ENCODE data around the gene TCEANC2.
"Not testable (repeated sequence)": the region's sequence is repeated elsewhere in the genome, so short reads cannot be mapped to it uniquely, and the experiment has no call there.

The TCEANC2 gene

DNA sequence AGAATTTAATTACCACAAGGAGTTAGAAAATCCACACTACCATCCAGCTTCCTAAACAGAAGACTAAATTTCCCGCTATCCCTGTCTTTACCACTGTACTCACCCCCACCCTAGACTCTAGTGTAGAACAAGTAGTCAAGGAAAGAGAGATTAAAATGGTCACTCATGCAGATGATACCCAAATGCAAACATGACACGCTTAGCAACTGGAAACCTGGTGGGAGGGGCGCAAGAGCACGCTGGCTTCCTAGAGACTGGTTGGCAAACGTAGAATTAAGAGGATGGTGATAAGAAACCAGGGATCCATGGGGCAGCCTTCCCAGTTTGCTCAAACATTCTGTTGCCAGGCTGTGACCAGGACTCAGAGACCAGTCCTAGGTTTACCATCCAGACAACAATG is 25.6 kb upstream of the TCEANC2 start:
- DNase-seq (ENCODE audit: low read depth in 2 of 2) = no peak

DNA sequence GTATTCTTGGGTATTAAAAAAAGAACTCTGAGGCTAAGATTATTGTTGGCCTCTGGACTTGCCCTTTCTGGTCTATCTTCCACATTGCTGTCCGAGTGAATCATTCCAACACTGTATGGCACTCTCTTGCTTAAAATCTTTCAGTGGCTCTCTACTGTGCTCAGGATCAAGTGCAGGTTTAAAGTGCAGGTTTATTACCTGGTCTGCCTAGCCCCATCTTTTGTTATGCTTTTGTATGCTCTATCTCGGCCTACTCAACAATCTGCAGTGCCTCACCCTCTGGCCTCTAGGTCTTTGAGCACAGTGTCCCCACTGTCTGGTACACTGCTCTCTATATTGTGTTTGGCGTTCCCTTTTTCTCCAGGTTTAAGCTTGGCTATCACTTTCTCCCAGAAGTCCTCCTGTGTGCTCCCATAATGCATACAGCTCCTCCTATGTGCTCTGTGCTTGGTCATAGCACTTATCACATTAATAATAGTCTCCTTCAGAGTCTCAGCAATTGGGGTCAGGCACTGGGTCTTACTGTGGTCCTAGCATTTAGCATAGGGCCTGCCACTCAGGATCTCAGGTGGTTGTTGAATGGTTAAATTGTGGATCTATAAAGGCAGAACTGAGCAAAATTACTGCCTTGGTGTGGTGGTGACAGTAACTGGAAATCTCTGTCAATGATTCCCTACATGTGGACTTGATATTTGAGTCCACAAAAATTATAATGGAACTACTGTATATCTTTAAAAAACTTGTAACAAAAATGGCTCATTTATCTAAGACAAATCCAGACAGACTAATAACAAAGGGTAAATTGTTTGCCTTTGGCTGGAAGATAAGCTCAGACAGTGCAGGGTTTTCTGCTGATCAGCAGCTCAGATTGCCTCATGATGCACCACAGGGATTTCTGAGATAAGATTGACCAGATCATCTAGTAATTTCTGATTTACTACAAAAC is 24.8 kb upstream of the TCEANC2 start:
- no peak for DNase-seq (ENCODE audit: low read depth in 2 of 2)

DNA sequence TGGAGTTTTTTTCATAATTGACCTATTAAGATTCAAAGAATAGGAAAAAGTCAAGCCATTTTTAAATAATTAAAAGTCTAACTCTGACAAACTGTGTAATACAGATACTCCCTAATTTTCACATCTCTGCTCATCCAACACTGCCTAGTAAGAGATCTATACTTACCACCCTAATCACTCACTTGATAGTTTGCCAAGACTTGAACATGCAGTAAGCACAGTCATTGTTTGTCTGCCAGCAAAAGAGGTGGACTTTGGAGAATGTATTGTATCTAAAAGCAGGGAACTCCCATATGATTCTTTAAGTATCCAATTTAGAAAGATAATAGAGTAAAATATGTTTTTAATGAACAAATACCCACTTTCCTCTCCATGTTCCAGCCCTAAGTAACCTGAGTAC is 15.9 kb upstream of the TCEANC2 start:
- no peak for DNase-seq (ENCODE audit: low read depth in 2 of 2)

DNA sequence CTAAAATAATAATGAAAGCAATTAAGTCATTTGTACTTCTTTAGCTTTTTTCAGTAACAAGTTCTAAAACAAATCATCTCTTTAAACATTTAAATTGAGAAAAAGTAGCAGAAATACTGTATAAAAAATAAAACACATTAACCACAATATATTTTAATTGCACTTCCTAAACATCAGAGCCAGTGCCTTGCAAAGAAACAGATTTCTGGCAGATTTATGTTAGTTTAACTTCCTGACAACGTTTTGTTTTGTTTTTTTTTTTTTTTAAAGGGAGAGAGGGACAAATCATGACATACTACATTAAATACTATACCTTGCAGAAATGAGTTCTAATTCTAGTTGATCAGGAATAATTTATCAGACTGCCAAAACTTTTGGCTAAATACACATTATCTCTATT is 11.6 kb upstream of the TCEANC2 start:
- DNase-seq (ENCODE audit: low read depth in 2 of 2) = no peak

GRCh38 chr1:54045496-54045895 is 7.9 kb upstream of the TCEANC2 start:
- DNase-seq (ENCODE audit: low read depth in 2 of 2) = no peak

- DNase-seq (ENCODE audit: low read depth in 2 of 2) = no peak
Measured at GRCh38 chr1:54046671-54047383, 6.6 kb upstream of the TCEANC2 start.

GRCh38 chr1:54047384-54048305 is 5.8 kb upstream of the TCEANC2 start:
- DNase-seq (ENCODE audit: low read depth in 2 of 2) = no peak

DNA sequence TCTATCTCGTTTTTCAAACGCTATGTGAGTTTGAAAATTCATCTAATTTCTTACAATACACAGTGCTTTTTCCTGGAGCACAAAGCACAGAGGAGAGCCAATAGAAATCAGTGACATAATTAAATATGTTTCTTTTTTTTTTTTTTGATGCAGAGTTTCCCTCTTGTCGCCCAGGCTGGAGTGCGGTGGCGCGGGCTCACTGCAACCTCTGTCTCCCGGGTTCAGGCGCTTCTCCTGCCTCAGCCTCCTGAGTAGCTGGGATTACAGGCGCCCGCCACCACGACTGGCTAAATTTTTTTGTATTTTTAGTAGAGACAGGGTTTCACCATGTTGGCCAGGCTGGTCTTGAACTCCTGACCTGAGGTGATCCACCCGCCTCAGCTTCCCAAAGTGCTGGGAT is 3.0 kb upstream of the TCEANC2 start:
- DNase-seq (ENCODE audit: low read depth in 2 of 2) = not testable (repeated sequence)

DNA sequence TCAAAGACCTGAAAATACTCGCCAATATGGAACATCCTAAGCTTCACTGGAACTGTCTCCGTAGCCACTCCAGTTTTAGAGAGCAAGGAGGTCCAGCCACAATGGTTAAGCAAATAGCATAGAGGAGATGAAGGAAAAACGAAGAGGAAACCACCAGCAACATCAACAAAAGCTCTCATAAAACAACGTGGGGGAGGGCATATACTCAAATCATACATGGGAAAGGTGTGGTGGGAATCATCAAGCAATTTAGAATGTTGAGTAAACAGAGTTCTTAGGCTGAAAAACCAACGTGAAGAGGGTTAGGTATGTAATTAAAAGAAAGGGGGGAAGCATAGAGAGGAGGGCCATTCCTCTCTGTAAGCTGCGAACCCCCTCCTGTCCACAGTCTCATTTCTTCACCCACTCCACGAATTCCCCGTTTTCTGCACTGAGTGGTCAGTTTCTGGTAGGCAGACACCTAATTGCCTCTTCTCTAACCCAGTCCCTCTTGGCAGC is 1.4 kb upstream of the TCEANC2 start:
- DNase-seq (ENCODE audit: low read depth in 2 of 2) = no peak

- peak in 1 of 2 donors; percentile 5 for DNase-seq (ENCODE audit: low read depth in 2 of 2)
Measured at GRCh38 chr1:54052431-54052933, 926 bp upstream of the TCEANC2 start.

- DNase-seq (ENCODE audit: low read depth in 2 of 2) = no peak
Measured at GRCh38 chr1:54053745-54054437, 483 bp downstream of the TCEANC2 start.

- no peak for DNase-seq (ENCODE audit: low read depth in 2 of 2)
Measured at GRCh38 chr1:54054438-54054749, 986 bp downstream of the TCEANC2 start.

- no peak for DNase-seq (ENCODE audit: low read depth in 2 of 2)
Measured at GRCh38 chr1:54064299-54064698, 10.9 kb downstream of the TCEANC2 start.

GRCh38 chr1:54069791-54070170 is 16.4 kb downstream of the TCEANC2 start:
- no peak for DNase-seq (ENCODE audit: low read depth in 2 of 2)

- no peak for DNase-seq (ENCODE audit: low read depth in 2 of 2)
Measured at GRCh38 chr1:54070171-54070837, 16.9 kb downstream of the TCEANC2 start.

GRCh38 chr1:54077359-54077758 is 24.0 kb downstream of the TCEANC2 start:
- no peak for DNase-seq (ENCODE audit: low read depth in 2 of 2)

GRCh38 chr1:54080598-54081049 is 27.2 kb downstream of the TCEANC2 start:
- no peak for DNase-seq (ENCODE audit: low read depth in 2 of 2)

- DNase-seq (ENCODE audit: low read depth in 2 of 2) = peak in 1 of 2 donors; percentile 10
Measured at GRCh38 chr1:54081306-54082270, 28.2 kb downstream of the TCEANC2 start.

DNA sequence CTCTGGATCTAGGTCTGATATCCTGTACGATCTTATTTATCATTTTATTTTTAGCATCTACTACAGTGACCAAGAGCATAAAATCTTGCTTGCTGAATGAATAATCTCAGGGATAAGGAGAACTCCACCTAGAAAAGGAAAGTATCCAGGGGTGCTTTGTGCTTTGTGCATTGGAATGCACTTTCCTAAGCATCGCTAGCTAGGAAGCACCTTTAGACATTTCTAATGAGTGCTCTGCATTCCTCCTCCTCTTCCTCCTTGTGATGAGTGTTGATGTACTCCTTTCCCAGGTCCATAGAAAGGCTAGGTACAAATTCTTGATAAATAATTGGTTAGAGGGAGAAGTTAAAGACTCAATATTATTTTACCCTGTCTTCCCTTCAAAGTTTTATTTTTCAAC is 31.4 kb downstream of the TCEANC2 start:
- DNase-seq (ENCODE audit: low read depth in 2 of 2) = no peak
